ENCODE measurements around the gene C1orf141. TPM values are rescaled to one million over a fixed set of nuclear protein-coding genes. Genes with fewer than 3 reads are reported as not detected.

C1orf141 gene
- total and polyA plus RNA-seq, 2 of the 8 experiments (the other 6 are each of a cell fraction or from before 2014, with no cell fraction given), result not detected

GRCh38 chr1:67089685-67090208 lies 45.0 kb downstream of the C1orf141 start:
- H2BK12ac ChIP-seq (ENCODE audit: low read depth, low read length), result no peak overlapping the region
- H3K27ac ChIP-seq (ENCODE audit: low read depth, low read length), result no peak overlapping the region
- no peak overlapping the region for H3K4ac ChIP-seq (replicated peaks; ENCODE audit: insufficient read length, low read depth, low read length)
- no peaks in the 10 kb centered on the region for H3K79me2 ChIP-seq (ENCODE audit: control insufficient read depth in 1 of 2, insufficient read depth in 2 of 2, low read length in 2 of 2)
- H3K4me3 ChIP-seq (ENCODE audit: extremely low read depth in 1 of 4, insufficient read depth in 2 of 4, low read depth in 3 of 4, low read length in 4 of 4), result no peak overlapping the region
- no peak overlapping the region for H3K4me2 ChIP-seq (ENCODE audit: insufficient read depth in 1 of 2, low read depth in 2 of 2, low read length in 2 of 2)
- H2BK15ac ChIP-seq (ENCODE audit: low read length), result no peak overlapping the region
- no peak for FAIRE-seq
- peaks cover 0 to 1% (median 0%) of the 10 kb centered on the region in 4 experiments; a peak in 1 of 7 replicates for H3K27me3 ChIP-seq (replicated peaks in 1 of 4; ENCODE audit: control insufficient read depth in 3 of 4, extremely low read depth in 1 of 4, insufficient read depth in 3 of 4, low read length in 3 of 4)
- peaks cover 0 to 2% of the 10 kb centered on the region in 2 experiments; a peak in 1 of 4 replicates for H3K9me3 ChIP-seq (ENCODE audit: insufficient read depth in 2 of 2, low read depth in 1 of 2, low read length in 1 of 2)
- H4K5ac ChIP-seq (ENCODE audit: insufficient read length, low read depth, low read length), result no peak overlapping the region
- H4K20me1 ChIP-seq (replicated peaks in 1 of 2; ENCODE audit: control insufficient read depth in 1 of 2, insufficient read depth in 2 of 2, low read length in 2 of 2), result no peaks in the 10 kb centered on the region
- no peak overlapping the region for H3K23ac ChIP-seq (ENCODE audit: insufficient read length)
- no peaks in the 10 kb centered on the region for H3K36me3 ChIP-seq (ENCODE audit: control insufficient read depth in 2 of 4, insufficient read depth in 4 of 4, low read length in 3 of 4)
- peaks cover 2% of the 10 kb centered on the region; the same call in 1 of the 2 replicates for H3K23me2 ChIP-seq (ENCODE audit: low read depth, low read length)
- no peak overlapping the region for H2AFZ ChIP-seq (ENCODE audit: low read length)
- H2BK20ac ChIP-seq (ENCODE audit: low read length), result no peak overlapping the region
- H4K91ac ChIP-seq (replicated peaks; ENCODE audit: insufficient read length, low read length), result no peak overlapping the region
- no peak overlapping the region for H2BK5ac ChIP-seq (ENCODE audit: low read depth, low read length)
- no peak overlapping the region for H3K56ac ChIP-seq (replicated peaks; ENCODE audit: insufficient read length, low read depth, low read length)
- no peak for DNase-seq (ENCODE audit: low read depth in 1 of 2, low spot score in 2 of 2)
- no peaks in the 10 kb centered on the region for H3K79me1 ChIP-seq (ENCODE audit: low read depth, low read length)
- H3K14ac ChIP-seq (ENCODE audit: insufficient read length), result no peak overlapping the region
- no peak overlapping the region for H2AK5ac ChIP-seq (ENCODE audit: low read depth, low read length)
- ChIA-PET POLR2A (ENCODE audit: partially characterized antibody) (no interaction called here), CTCF (ENCODE audit: partially characterized antibody) (interaction anchor here (1.0 to 1.6 kb wide), 3 partner anchors 36 to 93 kb away, joined by 3 to 4 read pairs (median 4); no protein-coding TSS in a partner anchor)
- H3K4me1 ChIP-seq (replicated peaks in 1 of 4; ENCODE audit: control insufficient read depth in 3 of 4, insufficient read depth in 4 of 4, low read length in 3 of 4), result no peaks in the 10 kb centered on the region
- 85% methylated on average over 1 of the region's 1 CpG; no CpG with 5 or more reads in 1 of the 2 experiments for whole genome bisulfite sequencing, 2 experiments (ENCODE audit: extremely low coverage in 1 of 2, insufficient coverage in 1 of 2, insufficient read length in 1 of 2, insufficient replicate concordance in 2 of 2, low coverage in 1 of 2, low lambda C conversion rate in 2 of 2, missing lambda C conversion rate in 1 of 2)
- no peak overlapping the region for H3K18ac ChIP-seq (ENCODE audit: extremely low read depth, low read length)
- H4K8ac ChIP-seq (ENCODE audit: extremely low read depth, insufficient read depth, low read length), result no peak overlapping the region
- H3K9ac ChIP-seq (replicated peaks in 1 of 4; ENCODE audit: extremely low read depth in 1 of 4, low read depth in 3 of 4, low read length in 3 of 4), result no peak overlapping the region
- H2BK120ac ChIP-seq (replicated peaks; ENCODE audit: low read depth, low read length), result no peak overlapping the region
- TF ChIP-seq FOSL1 (IDR thresholded peaks at IDR 0.05; ENCODE audit: insufficient read depth, low read depth, low read length), result no peak
- no peak for TF ChIP-seq ATF3 (IDR thresholded peaks at IDR 0.05; ENCODE audit: insufficient read depth, low read depth, low read length)
- TF ChIP-seq BCL11A (IDR thresholded peaks at IDR 0.05; ENCODE audit: low read depth in 2 of 2, low read length in 2 of 2), result no peak
- TF ChIP-seq BRCA1 (IDR thresholded peaks at IDR 0.05; ENCODE audit: low read depth, low read length), result no peak

All from H1 (cell line).